Measurements from ENCODE around the gene ACADVL. TPM values are rescaled to one million over a fixed set of nuclear protein-coding genes. Genes with fewer than 3 reads are reported as not detected.

ACADVL gene
- total and polyA plus RNA-seq, 2 of the 4 experiments (the other 2 are of a cell fraction): 139 to 752 TPM

DNA sequence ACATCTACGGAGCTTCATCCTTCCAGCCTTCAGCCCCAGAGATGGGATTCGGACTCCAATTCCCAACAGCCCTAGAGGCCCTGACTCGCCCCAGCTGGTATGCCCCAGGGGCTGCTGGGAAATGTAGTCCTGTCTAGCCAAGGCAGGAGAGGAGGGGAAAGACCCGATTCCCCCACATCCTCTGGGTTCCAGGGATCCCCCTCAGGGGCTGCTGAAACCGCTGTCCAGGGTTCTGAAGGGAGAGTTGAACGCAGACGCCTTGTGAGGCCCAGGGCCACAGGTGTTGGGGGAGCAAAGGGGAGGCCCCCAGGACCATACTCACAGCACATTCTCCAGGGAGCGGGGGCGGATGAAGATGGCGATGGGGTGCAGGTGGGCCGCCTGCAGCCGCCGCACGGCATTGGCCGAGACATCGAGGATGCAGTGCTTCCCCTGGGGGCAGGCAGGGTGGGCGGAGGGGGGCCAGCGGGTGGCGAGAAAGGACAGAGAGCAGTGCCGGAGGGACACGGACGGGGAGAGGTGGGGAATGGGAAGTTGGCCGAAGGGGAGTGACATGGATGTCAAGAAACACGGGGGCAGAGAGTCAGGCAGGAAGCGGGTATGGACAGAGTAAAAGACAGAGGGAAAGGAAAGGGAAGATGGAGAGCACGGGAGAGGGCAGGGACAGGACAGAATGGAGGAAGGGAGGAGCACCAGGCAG lies 28.0 kb upstream of the ACADVL start:
- H3K4me1 ChIP-seq (ENCODE audit: control insufficient read depth, insufficient read depth, low read length): no peaks in the 10 kb centered on the region
- peaks cover 12% of the 10 kb centered on the region for H4K20me1 ChIP-seq (ENCODE audit: insufficient read depth, low read length)
- intact Hi-C loops (cut with micrococcal nuclease) (no loop called here), in situ Hi-C loops (cut with MboI; ENCODE audit: low sequenced_read_pairs) (no loop called here), dilution Hi-C loops (cut with HindIII; ENCODE audit: low sequenced_read_pairs, unreplicated experiment) (no loop called here)
- H3K27ac ChIP-seq (ENCODE audit: insufficient read depth, low read length): no peak overlapping the region
- H3K14ac ChIP-seq (replicated peaks; ENCODE audit: low read depth, low read length): no peak overlapping the region
- no peaks in the 10 kb centered on the region for H3K9me3 ChIP-seq (ENCODE audit: control insufficient read depth, insufficient read depth, low read length)
- H2AK9ac ChIP-seq (replicated peaks; ENCODE audit: low read depth, low read length, poor library complexity): peak overlapping the region; percentile 70
- TF ChIP-seq, protein P1, sequence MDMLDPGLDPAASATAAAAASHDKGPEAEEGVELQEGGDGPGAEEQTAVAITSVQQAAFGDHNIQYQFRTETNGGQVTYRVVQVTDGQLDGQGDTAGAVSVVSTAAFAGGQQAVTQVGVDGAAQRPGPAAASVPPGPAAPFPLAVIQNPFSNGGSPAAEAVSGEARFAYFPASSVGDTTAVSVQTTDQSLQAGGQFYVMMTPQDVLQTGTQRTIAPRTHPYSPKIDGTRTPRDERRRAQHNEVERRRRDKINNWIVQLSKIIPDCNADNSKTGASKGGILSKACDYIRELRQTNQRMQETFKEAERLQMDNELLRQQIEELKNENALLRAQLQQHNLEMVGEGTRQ (IDR thresholded peaks at IDR 0.05; ENCODE audit: low read depth, low read length): peak; percentile 64
- TF ChIP-seq POLR2A (IDR thresholded peaks at IDR 0.05; ENCODE audit: low read depth, low read length) (no peak), FOS (IDR thresholded peaks at IDR 0.05; ENCODE audit: low read depth, low read length) (peak; percentile 63; the same call in 1 of the 2 replicates)
- ATAC-seq (ENCODE audit: low read depth) (peak; percentile 90), DNase-seq (peak; percentile 31)
- no peak overlapping the region for H2BK20ac ChIP-seq (ENCODE audit: low read depth, low read length)
- no peak overlapping the region for H4K91ac ChIP-seq (ENCODE audit: insufficient read depth, low read depth, low read length)
- H3K9me1 ChIP-seq (ENCODE audit: insufficient read depth, low read length): no peaks in the 10 kb centered on the region
- no peak overlapping the region for H4K5ac ChIP-seq (ENCODE audit: low read depth, low read length)
- peak overlapping the region; percentile 32 for H2AFZ ChIP-seq (replicated peaks; ENCODE audit: low read length, poor library complexity)
- no peak overlapping the region for H2AK5ac ChIP-seq (ENCODE audit: low read depth, low read length)
- no peak overlapping the region for H3K4ac ChIP-seq (ENCODE audit: low read depth, low read length)
- ChIA-PET CTCF (no interaction called here), POLR2A (ENCODE audit: unreplicated experiment) (no interaction called here)
- no peak overlapping the region for H2BK5ac ChIP-seq (ENCODE audit: low read depth, low read length, poor library complexity, severe bottlenecking)
- H4K8ac ChIP-seq (ENCODE audit: low read depth in 2 of 2, low read length in 2 of 2): no peak overlapping the region
- no peak overlapping the region for H3K4me3 ChIP-seq (ENCODE audit: insufficient read depth, low read depth, low read length)
- H3K27me3 ChIP-seq (ENCODE audit: control insufficient read depth, insufficient read depth, low read length): no peaks in the 10 kb centered on the region
- no peak overlapping the region for H2BK120ac ChIP-seq (ENCODE audit: low read depth, low read length)
- H3K18ac ChIP-seq (ENCODE audit: low read depth, low read length): no peak overlapping the region
- BruUV-seq (replicated peaks): no TSS peak
- H3K9ac ChIP-seq (ENCODE audit: low read depth, low read length): no peak overlapping the region
- H2BK15ac ChIP-seq (ENCODE audit: low read depth, low read length): no peak overlapping the region
- no peak overlapping the region for H3K56ac ChIP-seq (ENCODE audit: extremely low read depth, insufficient read depth, low read length)
- WGBS, 2 experiments (ENCODE audit: extremely low coverage in 2 of 2, insufficient read length in 1 of 2): 80% methylated on average over 15 of the region's 26 CpGs; no CpG with 5 or more reads in 1 of the 2 experiments
- H3K4me2 ChIP-seq (ENCODE audit: low read depth, low read length): no peak overlapping the region
- H3K23ac ChIP-seq (ENCODE audit: low read depth, low read length): no peak overlapping the region
- H3K79me1 ChIP-seq (ENCODE audit: low read depth in 1 of 2, low read length in 2 of 2): no peaks in the 10 kb centered on the region; a peak in 2 of 4 replicates
- peaks cover 56% of the 10 kb centered on the region for H3K36me3 ChIP-seq (ENCODE audit: control insufficient read depth, insufficient read depth, low read length)

Data from IMR-90 (cell line).